ENCODE results near the gene CHRD. TPM values are rescaled to one million over a fixed set of nuclear protein-coding genes. Genes with fewer than 3 reads are reported as not detected.
"Not testable (repeated sequence)": the region's sequence is repeated elsewhere in the genome, so short reads cannot be mapped to it uniquely, and the experiment has no call there.

The CHRD gene
- total RNA-seq, 2 experiments from 2014 or later, result 0.22 TPM; not detected in 1

- Histone ChIP-seq H3K36me3 (ENCODE audit: insufficient read depth, low read length) (no peaks in the 10 kb centered on the region), H3K27ac (ENCODE audit: low read depth in 1 of 2, low read length in 2 of 2) (no peak overlapping the region), H3K4me1 (ENCODE audit: insufficient read depth, low read length) (no peaks in the 10 kb centered on the region), H3K27me3 (ENCODE audit: control insufficient read depth in 1 of 2, insufficient read depth in 2 of 2, low read length in 2 of 2) (peaks cover 0 to 3% of the 10 kb centered on the region in 2 experiments), H3K9me3 (ENCODE audit: control insufficient read depth in 1 of 2, insufficient read depth in 1 of 2, low read length in 2 of 2) (peaks cover 0 to 5% of the 10 kb centered on the region in 2 experiments), H3K4me3 (ENCODE audit: low read length) (no peak overlapping the region)
- no peak for ATAC-seq (ENCODE audit: poor library complexity)
- ChIA-PET CTCF (no interaction called here), POLR2A (no interaction called here)
- no peaks in the 10 kb centered on the region for H3K36me3 Mint-ChIP-seq (ENCODE audit: low read depth)
- peaks cover 6% of the 10 kb centered on the region for H3K27me3 Mint-ChIP-seq
- TF ChIP-seq, protein P1, sequence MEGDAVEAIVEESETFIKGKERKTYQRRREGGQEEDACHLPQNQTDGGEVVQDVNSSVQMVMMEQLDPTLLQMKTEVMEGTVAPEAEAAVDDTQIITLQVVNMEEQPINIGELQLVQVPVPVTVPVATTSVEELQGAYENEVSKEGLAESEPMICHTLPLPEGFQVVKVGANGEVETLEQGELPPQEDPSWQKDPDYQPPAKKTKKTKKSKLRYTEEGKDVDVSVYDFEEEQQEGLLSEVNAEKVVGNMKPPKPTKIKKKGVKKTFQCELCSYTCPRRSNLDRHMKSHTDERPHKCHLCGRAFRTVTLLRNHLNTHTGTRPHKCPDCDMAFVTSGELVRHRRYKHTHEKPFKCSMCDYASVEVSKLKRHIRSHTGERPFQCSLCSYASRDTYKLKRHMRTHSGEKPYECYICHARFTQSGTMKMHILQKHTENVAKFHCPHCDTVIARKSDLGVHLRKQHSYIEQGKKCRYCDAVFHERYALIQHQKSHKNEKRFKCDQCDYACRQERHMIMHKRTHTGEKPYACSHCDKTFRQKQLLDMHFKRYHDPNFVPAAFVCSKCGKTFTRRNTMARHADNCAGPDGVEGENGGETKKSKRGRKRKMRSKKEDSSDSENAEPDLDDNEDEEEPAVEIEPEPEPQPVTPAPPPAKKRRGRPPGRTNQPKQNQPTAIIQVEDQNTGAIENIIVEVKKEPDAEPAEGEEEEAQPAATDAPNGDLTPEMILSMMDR (IDR thresholded peaks at IDR 0.05), result no peak
- no peak for DNase-seq
- H3K27ac Mint-ChIP-seq, result no peak overlapping the region
- no peaks in the 10 kb centered on the region for H3K9me3 Mint-ChIP-seq
- H3K4me3 Mint-ChIP-seq, result no peak overlapping the region
- intact Hi-C loops (cut with DNase I, micrococcal nuclease), result no loop called here
- H3K4me1 Mint-ChIP-seq (ENCODE audit: low read depth), result no peaks in the 10 kb centered on the region
Observed at GRCh38 chr3:184430940-184431339, 51.1 kb downstream of the CHRD start.

DNA sequence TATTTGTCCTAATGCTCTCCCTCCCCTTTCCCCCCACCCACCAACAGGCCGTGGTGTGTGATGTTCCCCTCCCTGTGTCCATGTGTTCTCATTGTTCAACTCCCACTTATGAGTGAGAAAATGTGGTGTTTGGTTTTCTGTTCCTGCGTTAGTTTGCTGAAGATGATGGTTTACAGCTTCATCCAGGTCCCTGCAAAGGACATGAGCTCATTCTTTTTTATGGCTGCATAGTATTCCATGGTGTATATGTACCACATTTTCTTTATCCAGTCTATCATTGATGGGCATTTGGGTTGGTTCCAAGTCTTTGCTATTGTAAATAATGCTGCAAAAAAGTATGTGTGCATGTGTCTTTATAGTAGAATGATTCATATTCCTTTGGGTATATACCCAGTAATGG is 53.3 kb downstream of the CHRD start:
- H3K27ac ChIP-seq (ENCODE audit: low read depth in 1 of 2, low read length in 2 of 2); H3K9me3 Mint-ChIP-seq; H3K4me3 Mint-ChIP-seq; H3K36me3 ChIP-seq (ENCODE audit: insufficient read depth, low read length); ATAC-seq (ENCODE audit: poor library complexity); DNase-seq; H3K4me3 ChIP-seq (ENCODE audit: low read length); H3K4me1 ChIP-seq (ENCODE audit: insufficient read depth, low read length); intact Hi-C loops (cut with DNase I, micrococcal nuclease); POLR2A ChIA-PET; H3K27me3 ChIP-seq (ENCODE audit: control insufficient read depth in 1 of 2, insufficient read depth in 2 of 2, low read length in 2 of 2); CTCF ChIA-PET; H3K9me3 ChIP-seq (ENCODE audit: control insufficient read depth in 1 of 2, insufficient read depth in 1 of 2, low read length in 2 of 2); H3K4me1 Mint-ChIP-seq (ENCODE audit: low read depth); H3K27ac Mint-ChIP-seq; H3K36me3 Mint-ChIP-seq (ENCODE audit: low read depth): not testable (repeated sequence)
- H3K27me3 Mint-ChIP-seq, result peaks cover 11% of the 10 kb centered on the region

- Mint-ChIP-seq H3K27ac (no peak overlapping the region), H3K27me3 (peaks cover 14% of the 10 kb centered on the region), H3K4me1 (ENCODE audit: low read depth) (peaks cover 7% of the 10 kb centered on the region), H3K9me3 (peaks cover 4% of the 10 kb centered on the region), H3K4me3 (no peak overlapping the region), H3K36me3 (ENCODE audit: low read depth) (no peaks in the 10 kb centered on the region)
- CTCF ChIA-PET, result no interaction called here
- peaks cover 4% of the 10 kb centered on the region for H3K4me1 ChIP-seq (ENCODE audit: insufficient read depth, low read length)
- ATAC-seq (ENCODE audit: poor library complexity), result no peak
- no peak overlapping the region for H3K4me3 ChIP-seq (ENCODE audit: low read length)
- peaks cover 0 to 3% of the 10 kb centered on the region in 2 experiments for H3K27me3 ChIP-seq (ENCODE audit: control insufficient read depth in 1 of 2, insufficient read depth in 2 of 2, low read length in 2 of 2)
- H3K9me3 ChIP-seq (ENCODE audit: control insufficient read depth in 1 of 2, insufficient read depth in 1 of 2, low read length in 2 of 2), result peaks cover 0 to 6% of the 10 kb centered on the region in 2 experiments
- intact Hi-C loops (cut with DNase I, micrococcal nuclease), result no loop called here
- H3K27ac ChIP-seq (ENCODE audit: low read depth in 1 of 2, low read length in 2 of 2), result no peak overlapping the region
- POLR2A ChIA-PET, result no interaction called here
- H3K36me3 ChIP-seq (ENCODE audit: insufficient read depth, low read length), result no peaks in the 10 kb centered on the region
- TF ChIP-seq, protein P1 (IDR thresholded peaks at IDR 0.05), result no peak
- no peak for DNase-seq
Observed at GRCh38 chr3:184439096-184439495, 59.2 kb downstream of the CHRD start.

Other genes starting within 250 kb of the CHRD start
- 10 to 100 TPM; 53.6 TPM for gene EIF2B5, start 244.7 kb upstream of the CHRD start, total RNA-seq
- 10 to 100 TPM; 30.0 to 31.7 TPM for gene DVL3, start 224.7 kb upstream of the CHRD start, total RNA-seq
- 100 to 1,000 TPM; 123 to 136 TPM for gene AP2M1, start 205.2 kb upstream of the CHRD start, total RNA-seq
- 100 to 1,000 TPM; 163 to 166 TPM for gene ABCF3, start 193.9 kb upstream of the CHRD start, total RNA-seq
- gene VWA5B2, start 150.5 kb upstream of the CHRD start, total RNA-seq, result not detected
- 10 to 100 TPM; 12.0 to 13.5 TPM for gene ALG3, start 131.1 kb upstream of the CHRD start, total RNA-seq
- not detected for gene EEF1AKMT4, start 130.4 kb upstream of the CHRD start, total RNA-seq
- gene CAMK2N2, start 118.5 kb upstream of the CHRD start, total RNA-seq, result not detected
- gene ECE2, start 104.0 kb upstream of the CHRD start, total RNA-seq, result not detected
- gene PSMD2, start 80.8 kb upstream of the CHRD start, total RNA-seq, result 100 to 1,000 TPM; 159 TPM
- gene EIF4G1, start 65.4 kb upstream of the CHRD start, total RNA-seq, result 100 to 1,000 TPM; 211 to 217 TPM
- 10 to 100 TPM; 10.4 to 11.0 TPM for gene FAM131A, start 42.5 kb upstream of the CHRD start, total RNA-seq
- gene CLCN2, start 18.4 kb upstream of the CHRD start, total RNA-seq, result 1 to 10 TPM; 3.2 to 3.5 TPM
- 10 to 100 TPM; 19.1 to 21.1 TPM for gene POLR2H, start 18.3 kb upstream of the CHRD start, total RNA-seq
- gene THPO, start 1.8 kb upstream of the CHRD start, total RNA-seq, result not detected
- under 1 TPM; 0.19 to 0.22 TPM for gene EPHB3, start 181.7 kb downstream of the CHRD start, total RNA-seq